RPMI7951 (cell line): ENCODE measurements around the gene DSCAML1. TPM values are rescaled to one million over a fixed set of nuclear protein-coding genes. Genes with fewer than 3 reads are reported as not detected.
A peak's percentile ranks its signal among the peaks of the same experiment; 100 is the strongest.
"Not testable (repeated sequence)": the region's sequence is repeated elsewhere in the genome, so short reads cannot be mapped to it uniquely, and the experiment has no call there.

Source experiments
- DNase-seq: peaks from one replicate; pipeline ENCODE4 v3.0.0-alpha.2; 2012; ENCODE audit warnings: low read depth
- total RNA-seq: library from RNA; depleted of rRNA; stranded (reverse); fragments of >200 nt; shearing (Covaris generic); gene quantifications from 2 replicates; pipeline ENCODE4 v1.2.3, GENCODE V29; 2014

Gene DSCAML1
- total RNA-seq, 1 experiment from 2014 or later, result not detected

DNA sequence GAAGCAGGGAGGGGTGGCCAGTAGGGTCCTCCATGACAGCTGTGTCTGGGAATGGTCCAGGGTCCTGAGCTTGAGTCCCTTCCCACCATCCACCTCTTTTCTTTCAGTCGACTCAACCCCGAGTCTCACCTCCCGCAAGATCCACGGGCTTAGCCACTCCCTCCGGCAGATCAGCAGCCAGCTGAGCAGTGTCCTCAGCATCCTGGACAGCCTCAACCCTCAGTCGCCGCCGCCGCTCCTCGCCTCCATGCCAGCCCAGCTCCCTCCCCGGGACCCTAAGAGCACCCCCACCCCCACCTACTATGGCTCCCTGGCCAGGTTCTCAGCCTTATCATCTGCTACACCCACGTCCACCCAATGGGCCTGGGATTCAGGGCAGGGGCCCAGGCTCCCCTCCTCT, 387.5 kb downstream of the DSCAML1 start:
- no peak for DNase-seq

DNA sequence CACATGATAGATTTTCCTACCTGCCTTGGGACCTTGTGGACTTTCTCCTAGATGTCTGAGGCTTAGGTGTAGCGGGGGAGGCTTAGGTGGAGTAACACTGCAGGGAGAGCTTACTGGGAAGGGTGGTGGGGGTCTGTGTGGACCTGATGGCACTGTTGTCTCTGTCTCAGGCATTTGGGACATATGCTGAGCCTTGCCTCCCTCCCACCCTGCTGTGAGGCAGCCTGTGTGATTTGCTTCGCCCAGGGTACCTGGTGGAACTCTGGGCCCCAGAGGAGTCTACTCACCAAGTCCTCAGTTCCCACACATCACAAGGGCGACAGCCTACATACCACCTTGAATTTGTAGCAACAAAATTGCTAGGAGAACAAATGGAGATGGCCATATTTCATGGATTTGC, 388.7 kb downstream of the DSCAML1 start:
- DNase-seq, result no peak

DNA sequence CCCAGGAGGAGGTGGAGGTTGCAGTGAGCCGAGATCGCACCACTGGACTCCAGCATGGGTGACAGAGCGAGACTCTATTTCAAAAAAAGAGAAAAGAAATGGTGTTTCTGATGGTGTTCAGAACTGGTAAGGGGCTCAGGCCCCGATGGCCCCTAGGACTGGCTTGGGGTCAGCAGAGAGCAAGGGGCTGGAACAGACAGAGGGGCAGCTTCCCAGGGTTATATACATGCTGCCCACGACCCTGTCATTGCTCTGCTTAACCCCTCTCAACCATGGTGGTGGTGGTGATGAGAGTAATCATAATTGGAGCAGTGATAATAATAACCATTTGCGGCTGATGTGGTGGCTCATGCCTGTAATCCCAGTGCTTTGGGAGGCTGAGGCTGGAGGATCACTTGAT, 390.0 kb downstream of the DSCAML1 start:
- no peak for DNase-seq

DNA sequence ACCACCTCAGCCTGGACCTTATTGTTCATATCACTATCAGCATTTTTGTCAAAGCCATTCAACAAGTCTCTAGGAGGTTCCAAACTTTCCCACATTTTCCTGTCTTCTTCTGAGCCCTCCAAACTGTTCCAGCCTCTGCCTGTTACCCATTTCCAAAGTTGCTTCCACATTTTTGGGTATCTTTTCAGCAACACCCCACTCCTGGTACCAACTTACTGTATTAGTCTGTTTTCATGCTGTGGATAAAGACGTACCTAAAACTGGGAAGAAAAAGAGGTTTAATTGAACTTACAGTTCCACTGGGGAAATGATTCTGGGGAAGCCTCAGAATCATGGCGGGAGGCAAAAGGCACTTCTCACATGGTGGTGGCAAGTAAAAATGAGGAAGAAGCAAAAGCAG, 391.1 kb downstream of the DSCAML1 start:
- DNase-seq, result not testable (repeated sequence)

DNA sequence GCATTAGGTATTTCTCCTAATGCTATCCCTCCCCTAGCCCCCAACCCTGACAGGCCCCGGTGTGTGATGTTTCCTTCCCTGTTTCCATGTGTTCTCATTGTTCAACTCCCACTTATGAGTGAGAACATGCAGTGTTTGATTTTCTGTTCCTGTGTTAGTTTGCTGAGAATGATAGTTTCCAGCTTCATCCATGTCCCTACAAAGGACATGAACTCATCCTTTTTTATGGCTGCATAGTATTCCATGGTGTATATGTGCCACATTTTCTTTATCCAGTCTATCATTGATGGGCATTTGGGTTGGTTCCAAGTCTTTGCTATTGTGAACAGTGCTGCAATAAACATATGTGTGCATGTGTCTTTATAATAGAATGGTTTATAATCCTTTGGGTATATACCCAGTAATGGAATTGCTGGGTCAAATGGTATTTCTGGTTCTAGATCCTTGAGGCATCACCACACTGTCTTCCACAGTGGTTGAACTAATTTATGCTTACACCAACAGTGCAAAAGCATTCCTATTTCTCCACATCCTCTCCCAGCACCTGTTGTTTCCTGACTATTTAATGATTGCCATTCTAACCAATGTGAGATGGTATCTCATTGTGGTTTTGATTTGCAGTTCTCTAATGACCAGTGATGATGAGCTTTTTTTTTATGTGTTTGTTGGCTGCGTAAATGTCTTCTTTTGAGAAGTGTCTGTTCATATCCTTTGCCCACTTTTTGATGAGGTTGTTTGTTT, 397.7 kb downstream of the DSCAML1 start:
- DNase-seq, result not testable (repeated sequence)

DNA sequence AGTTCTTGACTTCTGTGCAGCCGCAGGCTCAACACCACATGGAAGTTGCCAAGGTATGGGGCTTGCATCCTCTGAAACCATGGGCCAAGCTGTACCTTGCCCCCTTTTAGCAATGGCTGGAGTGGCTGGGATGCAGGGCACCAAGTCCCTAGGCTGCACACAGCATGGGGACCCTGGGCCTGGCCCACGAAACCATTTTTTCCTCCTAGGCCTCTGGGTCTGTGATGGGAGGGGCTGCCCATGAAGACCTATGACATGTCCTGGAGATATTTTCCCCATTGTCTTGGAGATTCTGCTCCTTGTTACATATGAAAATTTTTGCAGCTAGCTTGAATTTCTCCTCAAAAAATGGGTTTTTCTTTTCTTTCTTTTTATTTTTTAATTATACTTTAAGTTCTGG, 398.4 kb downstream of the DSCAML1 start:
- not testable (repeated sequence) for DNase-seq

DNA sequence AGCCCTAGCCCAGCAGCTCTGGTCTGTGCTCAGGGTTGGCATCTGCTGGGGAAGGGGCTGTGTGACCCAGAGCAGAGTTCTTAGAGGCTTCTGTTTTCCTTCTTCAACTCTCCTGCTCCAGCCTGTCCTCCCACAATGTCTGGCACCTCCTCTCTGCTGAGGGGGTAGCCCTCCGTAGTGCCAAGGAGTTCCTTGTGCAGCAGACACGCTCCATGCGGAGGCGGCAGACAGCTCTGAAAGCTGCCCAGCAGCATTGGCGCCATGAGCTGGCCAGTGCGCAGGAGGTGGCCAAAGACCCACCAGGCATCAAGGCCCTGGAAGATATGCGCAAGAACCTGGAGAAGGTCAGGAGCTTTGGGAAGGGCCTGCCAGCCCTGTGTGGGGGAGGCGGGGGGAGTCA, 400.0 kb downstream of the DSCAML1 start:
- no peak for DNase-seq

DNA sequence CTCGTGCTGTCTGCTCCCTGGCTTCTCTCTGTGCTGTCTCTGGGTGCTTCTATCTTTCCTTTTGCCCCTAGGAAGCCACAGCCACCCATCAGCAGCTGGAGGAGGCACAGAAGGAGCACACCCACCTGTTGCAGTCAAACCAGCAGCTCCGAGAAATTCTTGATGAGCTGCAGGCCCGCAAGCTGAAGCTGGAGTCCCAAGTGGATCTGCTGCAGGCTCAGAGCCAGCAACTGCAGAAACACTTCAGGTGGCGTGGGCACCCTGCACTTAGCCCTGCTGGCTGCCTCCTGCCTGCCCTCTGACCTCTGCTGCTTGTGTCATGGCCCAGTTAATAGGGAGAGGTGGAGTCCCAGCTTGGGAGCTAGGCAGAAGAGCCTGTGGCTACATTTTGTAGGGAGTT, 401.5 kb downstream of the DSCAML1 start:
- no peak for DNase-seq

DNA sequence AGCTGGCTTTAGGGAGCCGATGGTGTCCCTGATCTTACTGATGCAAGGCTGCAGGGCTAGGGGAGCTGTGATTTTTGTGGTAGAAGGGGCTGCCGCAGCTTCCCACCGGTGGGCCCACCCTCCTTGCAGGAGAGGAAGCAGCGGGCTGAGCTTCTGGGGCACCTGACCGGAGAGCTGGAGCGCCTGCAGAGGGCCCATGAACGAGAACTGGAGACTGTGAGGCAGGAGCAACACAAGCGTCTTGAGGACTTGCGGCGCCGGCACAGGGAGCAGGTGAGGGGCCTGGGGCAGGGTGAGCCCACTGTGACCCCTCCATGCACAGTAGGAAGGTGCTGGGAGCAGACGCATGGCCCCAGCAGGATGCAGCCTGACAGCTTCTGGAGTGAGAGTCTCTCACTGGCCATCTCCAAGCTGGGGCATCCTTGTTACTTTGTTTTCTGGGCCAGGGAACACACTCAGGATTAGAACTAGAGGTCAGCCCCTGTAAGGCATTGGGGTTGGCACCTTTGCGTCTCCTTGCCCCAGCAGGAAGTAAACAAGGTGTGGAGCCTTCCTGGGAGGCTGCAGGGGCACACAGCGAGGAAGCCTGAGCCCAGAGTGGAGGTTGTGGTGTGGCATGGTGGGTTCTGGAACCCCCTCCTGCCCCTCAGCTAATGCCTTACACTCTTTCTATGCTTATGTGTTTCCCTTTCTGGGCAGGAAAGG, 402.6 kb downstream of the DSCAML1 start:
- DNase-seq, result no peak

DNA sequence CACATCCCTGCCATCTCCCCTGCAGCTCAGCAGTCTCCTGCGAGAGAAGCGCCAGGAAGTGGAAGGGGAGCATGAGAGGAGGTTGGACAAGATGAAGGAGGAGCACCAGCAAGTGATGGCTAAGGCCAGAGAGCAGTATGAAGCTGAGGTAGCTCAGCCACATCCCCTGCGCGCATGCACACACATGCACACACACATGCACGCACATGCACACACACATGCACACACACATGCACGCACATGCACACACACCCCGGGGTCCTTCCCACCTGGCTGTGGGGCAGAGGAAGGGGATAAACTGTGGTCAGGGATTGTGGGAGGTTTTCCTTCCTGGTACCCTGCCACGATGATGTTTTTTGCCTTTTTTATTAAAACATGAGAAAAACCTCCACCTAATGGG, 404.0 kb downstream of the DSCAML1 start:
- no peak for DNase-seq

DNA sequence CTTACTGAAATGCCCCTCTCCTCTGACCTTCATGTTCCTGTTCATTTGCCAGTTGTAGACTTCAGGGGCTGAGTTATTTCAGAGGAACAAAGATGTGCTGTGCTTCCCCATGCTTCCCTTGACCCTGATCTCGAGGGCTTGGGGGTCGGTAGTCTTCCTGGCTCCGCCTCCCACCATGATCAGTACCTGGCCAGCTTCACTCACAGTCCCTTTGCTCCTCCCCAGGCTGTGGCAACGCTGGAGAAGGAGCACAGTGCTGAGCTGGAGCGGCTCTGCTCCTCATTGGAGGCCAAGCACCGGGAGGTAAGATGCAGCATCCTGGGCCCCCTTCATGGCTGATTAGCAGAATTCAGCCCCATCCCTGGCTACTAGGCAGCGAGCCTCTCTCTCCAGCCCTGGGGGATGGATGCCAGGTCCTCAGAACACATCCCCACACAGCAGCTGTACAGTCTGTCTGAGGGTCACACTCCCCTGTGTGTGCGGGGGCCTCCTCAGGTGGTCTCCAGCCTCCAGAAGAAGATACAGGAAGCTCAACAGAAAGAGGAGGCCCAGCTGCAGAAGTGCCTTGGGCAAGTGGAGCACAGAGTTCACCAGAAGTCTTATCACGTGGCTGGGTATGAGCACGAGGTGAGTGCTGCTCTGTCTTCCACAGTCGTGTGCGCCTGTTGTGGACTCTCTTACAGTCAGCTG, 404.9 kb downstream of the DSCAML1 start:
- no peak for DNase-seq

DNA sequence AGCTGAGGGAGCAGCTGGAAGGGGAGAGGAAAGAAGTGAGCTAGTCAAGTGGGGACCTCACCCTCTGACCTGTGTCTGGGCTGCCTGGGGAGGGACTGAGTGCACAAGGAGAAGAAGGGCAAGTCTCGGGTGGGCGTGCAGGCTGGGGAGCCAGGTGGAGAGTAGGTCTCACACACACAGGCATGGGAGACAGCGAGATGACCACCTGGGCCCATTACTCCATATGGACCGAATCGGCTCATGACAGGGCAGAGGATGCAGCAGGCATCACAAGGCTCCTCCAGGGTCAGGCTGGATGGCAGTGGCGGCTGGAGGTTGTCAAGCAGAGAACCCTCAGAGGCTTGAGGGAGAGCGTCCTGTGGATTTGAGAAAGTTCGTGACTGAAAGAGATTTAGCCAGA, 405.8 kb downstream of the DSCAML1 start:
- DNase-seq, result no peak

DNA sequence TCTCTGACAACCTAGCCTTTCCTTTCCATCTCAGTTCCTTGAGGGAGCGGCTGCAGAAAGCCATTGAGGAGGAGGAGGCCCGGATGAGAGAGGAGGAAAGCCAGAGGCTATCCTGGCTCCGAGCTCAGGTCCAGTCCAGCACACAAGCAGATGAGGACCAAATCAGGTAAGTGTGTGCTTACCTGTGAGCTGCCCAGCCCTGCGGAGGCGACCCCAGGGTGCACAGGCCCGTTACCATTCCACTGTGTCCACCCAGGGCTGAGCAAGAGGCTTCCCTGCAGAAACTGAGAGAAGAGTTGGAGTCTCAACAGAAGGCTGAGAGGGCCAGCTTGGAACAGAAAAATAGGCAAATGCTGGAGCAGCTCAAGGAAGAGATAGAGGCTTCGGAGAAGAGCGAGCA, 406.3 kb downstream of the DSCAML1 start:
- no peak for DNase-seq

DNA sequence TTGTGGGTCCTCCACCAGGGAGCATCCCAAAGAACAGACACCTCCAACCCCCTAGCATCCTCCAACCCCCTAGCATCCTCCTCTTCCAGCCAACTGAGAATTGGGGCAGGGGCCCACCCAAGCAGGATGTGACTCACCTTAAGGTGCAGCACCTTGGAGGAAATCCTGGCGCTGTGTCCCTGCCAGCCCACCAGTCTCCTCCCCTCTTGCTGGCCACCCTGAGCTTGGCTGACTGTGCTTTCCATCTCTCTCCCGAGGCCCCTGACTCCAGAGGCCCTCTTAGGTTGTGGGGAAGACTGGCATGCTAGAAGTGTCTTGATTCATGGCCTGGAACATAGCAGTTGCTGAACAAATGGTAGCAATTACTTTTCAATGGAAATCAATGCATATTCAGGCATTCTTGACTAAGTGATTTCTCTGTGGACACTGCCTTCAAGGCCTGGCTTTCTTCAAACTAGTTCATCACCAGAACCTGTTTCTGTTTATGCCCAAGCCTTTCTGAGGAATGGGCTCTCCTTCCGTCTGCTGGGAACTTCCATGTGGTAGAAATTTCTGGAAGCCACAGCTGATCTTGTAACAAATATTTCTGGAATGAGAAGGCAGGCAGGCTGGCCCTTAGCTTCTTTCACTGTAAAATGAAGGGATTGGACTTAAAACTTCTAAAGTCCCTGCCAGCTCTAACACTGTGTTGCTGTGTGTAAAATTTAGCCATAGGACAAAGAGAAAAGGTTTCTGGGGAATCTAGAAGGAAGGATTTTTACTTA, 408.8 kb downstream of the DSCAML1 start:
- DNase-seq, result peak; percentile 36

DNA sequence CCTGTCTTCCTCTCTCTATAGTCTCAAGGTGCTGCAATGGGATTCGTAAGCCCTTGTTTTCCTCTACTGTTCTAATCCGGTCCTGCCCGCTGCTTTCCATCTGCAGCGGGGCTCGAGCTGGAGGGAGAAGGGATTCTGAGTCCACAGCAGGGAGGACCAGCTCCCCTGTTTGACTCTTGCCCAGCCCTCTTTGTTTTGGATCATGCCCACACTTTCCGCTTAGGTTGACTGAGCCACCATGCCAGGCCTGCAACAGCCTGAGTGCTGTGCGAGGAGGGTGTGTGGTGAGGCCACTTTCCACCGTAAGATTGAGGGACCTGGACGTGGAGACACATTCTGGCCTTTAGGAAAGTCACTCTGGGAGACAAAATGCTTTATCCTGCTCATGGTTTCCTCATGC, 411.1 kb downstream of the DSCAML1 start:
- DNase-seq, result no peak

DNA sequence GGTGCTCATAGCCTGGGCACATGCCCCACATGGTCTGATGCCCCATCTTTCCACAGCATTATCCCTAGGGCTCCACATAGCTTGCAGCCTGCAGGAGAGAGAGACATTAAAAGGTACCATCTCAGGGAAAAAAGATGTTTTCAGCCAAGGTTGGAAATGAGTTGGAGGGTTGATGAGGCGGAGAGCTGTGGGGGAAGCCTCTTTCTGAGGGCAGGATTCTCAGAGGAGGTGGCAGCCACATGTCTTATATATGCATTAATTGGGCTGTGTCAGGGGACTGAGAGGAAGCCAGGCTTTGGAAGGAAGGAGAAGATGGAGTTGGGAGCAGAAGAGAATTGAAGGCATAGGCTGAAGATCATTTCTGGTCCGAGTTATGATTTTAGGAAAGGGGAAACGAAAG, 411.5 kb downstream of the DSCAML1 start:
- no peak for DNase-seq

DNA sequence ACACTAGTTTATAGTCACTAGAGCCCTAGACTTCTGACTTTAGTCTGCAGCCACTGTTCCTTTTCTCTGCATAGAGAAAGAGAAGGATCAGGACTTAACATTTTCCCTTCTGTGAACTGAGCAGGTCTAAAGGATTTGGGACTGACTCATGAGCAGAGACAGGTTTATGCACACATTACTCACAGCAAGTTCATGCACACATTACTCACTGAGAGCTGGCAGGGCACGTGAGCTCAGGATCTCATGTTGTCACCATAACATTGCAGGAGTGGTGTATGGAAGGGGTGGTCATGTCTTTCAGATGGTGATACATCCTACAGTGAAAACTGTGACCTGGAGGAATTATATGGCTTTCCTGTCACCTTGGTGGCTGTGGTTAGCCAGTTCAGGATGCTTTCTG, 413.0 kb downstream of the DSCAML1 start:
- peak; percentile 57 for DNase-seq

DNA sequence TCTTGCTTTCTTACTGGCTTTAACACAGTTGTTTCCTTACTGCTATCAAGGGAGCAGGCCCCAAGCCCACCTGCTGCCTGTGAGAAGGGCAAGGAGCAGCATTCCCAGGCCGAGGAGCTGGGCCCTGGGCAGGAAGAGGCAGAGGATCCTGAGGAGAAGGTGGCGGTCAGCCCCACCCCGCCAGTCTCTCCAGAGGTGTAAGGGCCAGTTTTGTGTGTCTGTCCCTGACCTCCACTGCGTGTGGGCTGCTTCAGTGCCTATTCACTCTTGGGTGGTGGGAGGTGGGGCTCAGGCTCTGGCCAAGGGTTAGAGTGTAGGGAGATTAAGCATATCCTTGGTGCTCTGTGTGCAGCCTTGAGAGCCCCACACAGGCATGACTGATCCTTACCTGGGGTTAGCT, 414.3 kb downstream of the DSCAML1 start:
- DNase-seq, result no peak

DNA sequence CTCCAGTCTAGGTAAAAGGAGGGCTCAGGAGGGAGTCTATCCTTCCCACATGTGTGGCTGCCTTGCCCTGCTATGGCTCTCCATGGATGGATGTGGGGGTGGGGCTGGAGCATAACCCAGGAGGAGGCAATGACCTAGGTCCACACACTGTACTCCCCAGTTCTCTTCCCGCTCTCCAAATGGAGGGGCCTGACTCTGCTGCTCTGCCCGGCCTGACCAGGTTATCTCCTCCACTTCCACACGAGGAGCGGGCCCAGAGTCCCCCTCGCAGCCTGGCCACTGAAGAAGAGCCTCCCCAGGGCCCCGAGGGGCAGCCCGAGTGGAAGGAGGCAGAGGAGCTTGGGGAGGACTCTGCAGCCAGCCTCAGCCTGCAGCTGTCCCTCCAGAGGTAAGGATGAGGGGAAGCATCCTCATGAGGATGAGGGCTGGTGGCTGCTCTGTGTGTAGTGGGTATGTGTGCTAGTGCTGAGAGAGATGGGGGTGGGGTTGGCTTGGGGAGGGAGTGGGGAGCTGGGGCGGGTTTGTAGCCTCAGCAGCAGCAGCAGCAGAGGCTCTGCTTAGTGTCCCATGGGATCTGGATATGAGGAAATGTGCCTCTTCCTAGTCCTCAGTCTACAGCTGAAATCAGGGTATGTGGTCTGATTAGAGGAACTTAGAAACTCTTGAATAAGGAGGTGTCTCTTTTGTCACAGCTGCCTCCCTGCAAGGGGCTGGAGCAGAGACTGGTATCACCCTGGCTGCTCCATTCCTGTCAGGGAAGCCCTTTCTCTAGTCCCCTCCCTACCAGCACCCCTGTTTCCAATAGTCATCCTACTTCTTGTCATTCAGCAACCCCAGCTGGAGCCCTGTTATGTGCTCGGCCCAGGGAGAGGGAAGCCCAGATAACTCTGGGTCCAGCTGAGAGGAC, 415.3 kb downstream of the DSCAML1 start:
- DNase-seq, result no peak

DNA sequence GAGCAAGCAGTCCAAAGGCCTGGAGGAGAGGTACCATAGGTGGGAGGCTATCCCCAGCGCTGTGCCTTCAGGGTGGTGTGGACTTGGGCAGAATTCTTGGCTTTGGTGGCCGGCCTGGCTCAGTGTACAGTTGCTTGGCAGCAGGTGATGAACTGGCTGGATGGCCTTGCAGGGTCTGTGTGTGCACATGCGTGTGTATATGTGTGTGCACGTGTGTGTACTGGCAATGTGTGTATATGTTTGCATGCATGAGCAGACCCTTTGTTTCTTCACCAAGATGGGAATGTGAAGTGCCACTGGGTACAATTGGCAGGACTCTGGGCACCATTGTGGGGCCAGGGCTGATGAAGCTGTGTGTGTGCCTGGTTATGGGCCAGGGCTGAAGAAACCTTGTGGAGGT, 416.3 kb downstream of the DSCAML1 start:
- no peak for DNase-seq
